M059J (cell line): ENCODE measurements around the gene PRRX2. TPM values are rescaled to one million over a fixed set of nuclear protein-coding genes. Genes with fewer than 3 reads are reported as not detected.
"Not testable (repeated sequence)": the region's sequence is repeated elsewhere in the genome, so short reads cannot be mapped to it uniquely, and the experiment has no call there.

ENCODE experiments used
- DNase-seq: peaks from one replicate; pipeline ENCODE4 v3.0.0-alpha.2; 2012; ENCODE audit warnings: low read depth
- total RNA-seq: library from RNA; depleted of rRNA; stranded (reverse); fragments of >200 nt; shearing (Covaris generic); gene quantifications from 2 replicates; pipeline ENCODE4 v1.2.3, GENCODE V29; 2014

Gene PRRX2
- total RNA-seq, 1 experiment from 2014 or later: 0.17 TPM

- not testable (repeated sequence) for DNase-seq
Observed at GRCh38 chr9:129636343-129636742, 29.1 kb upstream of the PRRX2 start.

DNA sequence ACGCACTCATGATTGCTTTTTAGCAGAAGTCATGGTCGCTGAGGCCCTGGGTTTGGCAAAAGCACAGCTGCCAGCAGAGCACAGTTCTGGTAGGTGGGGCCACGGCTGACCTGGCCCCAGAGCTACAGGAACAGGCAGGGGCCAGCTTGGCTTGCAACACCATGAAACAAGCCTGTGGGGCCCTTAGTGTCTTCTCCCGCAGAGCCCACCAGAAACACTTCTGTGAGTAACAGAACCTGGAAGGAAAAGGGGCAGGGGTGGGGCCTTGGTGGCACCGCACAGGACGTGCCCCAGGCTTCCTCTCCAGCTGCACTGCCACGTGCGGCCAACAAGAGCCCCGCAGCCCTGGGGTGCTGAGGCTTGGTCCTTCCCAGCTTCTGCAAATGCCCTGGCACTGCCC, 28.3 kb upstream of the PRRX2 start:
- no peak for DNase-seq

DNA sequence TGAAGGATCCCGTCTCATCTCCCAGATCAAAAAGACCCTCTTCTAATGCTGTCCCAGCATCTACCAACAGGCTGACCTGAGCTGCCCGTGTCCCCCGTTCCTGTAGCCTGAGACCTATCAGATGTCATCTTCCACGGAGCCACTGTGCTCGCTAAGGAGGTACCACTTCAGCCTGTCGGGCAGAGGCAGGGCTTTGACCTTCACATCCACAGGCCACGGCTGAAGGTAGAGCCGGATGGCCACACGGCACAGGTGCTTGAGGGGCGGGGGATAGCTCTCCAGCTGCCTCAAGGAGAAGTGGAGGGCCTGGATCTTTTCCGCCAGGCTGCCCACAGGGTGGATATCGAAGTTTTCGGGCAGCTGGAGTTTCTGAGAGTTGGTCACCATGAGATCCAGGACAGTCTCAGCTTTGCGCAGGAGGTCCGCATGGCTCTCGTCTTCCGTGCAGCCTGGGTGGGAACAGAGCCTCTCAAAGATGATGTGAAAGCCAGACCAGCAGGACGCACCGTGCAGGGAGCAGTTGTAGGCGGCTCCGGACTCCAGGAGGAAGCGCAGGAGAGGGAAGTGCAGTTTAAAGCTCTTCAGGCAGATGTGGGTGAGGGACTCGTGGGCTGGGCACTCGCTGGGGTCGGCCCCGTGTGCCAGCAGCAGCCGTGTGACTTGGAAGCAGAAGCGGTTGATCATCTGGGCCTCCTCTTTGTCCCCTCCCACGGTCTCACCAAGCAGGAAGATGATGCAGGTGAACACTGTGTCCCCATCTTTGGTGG, 27.6 kb upstream of the PRRX2 start:
- DNase-seq: no peak

- no peak for DNase-seq
Observed at GRCh38 chr9:129639034-129639630, 26.3 kb upstream of the PRRX2 start.

DNA sequence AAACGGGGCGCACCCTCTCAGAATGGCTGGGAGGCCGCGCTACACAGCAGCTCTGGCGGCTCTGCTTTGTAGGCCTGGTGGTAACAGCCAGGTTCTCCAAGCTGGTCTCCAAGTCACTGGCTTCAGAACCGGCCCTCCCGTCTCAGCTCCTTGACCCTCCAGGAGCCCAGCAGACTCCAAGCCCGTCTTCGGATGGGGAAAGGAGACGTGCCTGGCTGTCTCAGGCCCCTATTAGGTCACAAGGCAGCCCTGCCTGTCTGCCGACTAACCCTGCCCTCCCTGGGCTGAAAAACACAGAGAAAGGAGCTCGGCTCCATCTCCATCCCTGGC, 25.7 kb upstream of the PRRX2 start:
- no peak for DNase-seq

DNA sequence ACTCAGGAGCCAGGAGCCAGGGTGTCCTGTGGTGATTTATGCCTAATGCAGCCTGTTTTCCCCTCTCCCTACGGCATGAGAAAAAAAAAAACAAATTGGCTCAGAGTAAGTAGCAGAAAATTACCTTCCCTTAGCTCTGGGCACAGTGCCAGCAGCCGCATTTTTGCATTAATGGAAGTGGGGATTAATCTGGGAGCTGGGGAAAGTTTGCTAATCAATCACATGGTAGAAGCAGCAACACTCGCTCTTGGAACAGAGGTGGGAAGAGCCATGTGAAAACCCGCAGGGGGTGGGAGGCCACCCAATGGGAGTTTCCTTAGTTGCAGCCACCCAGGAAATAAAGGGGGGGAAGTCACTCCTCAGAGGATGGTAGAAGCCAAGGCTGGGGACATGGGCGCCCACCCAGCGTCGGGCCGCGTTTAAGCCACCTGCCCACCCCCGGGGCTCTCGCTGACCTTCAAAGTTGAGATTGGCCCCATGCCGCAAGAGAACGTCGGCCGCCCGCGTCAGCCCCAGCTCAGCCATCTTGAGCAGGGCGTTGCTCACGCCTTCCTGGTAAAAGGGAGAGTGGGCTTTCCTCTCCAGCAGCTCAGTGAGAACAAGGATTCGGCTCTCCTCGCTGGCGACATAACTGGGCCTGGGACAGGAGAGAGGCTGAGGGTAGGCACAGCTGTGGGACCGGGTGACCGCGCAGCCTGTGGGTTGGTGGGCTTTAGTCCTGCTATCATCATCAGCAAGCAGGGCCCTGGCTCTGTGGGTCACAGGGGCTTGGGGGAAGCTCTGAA, 25.2 kb upstream of the PRRX2 start:
- peak; percentile 62 for DNase-seq

- DNase-seq: no peak
Observed at GRCh38 chr9:129640871-129641749, 24.3 kb upstream of the PRRX2 start.

GRCh38 chr9:129641750-129642585, 23.5 kb upstream of the PRRX2 start, which contains the start of gene ASB6:
ASB6 (minus strand) TSS chr9:129642151; CDS start chr9:129641999, 152 bp downstream.
- DNase-seq: peak; percentile 95

- DNase-seq: no peak
Observed at GRCh38 chr9:129643706-129644105, 21.7 kb upstream of the PRRX2 start.

- no peak for DNase-seq
Observed at GRCh38 chr9:129644365-129644764, 21.1 kb upstream of the PRRX2 start.

GRCh38 chr9:129644902-129645301, 20.5 kb upstream of the PRRX2 start:
- DNase-seq: no peak

DNA sequence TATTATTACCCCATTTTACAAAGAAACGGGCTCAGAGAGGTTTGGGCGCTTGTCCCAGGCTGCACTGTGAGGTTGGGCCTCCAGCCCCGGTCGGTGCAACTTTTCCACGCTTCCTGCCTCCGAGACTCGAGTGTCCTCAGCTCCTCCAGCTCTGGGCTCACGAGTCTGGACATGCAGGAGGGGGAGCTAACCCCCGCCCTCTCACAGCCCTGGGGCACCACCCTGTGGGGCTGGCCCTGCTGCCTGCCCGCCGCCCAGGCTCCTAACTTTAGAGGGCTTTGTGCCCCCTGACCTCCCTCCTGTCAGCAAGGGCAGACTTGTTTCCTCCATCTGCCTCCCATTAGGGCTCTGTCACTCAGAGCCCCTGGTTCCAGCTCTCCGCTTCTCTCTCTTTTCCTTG, 19.2 kb upstream of the PRRX2 start:
- DNase-seq: no peak

- DNase-seq: no peak
Observed at GRCh38 chr9:129646654-129647053, 18.8 kb upstream of the PRRX2 start.

- no peak for DNase-seq
Observed at GRCh38 chr9:129647635-129648034, 17.8 kb upstream of the PRRX2 start.

GRCh38 chr9:129648092-129648763, 17.2 kb upstream of the PRRX2 start:
- peak; percentile 38 for DNase-seq

- no peak for DNase-seq
Observed at GRCh38 chr9:129648764-129649115, 16.7 kb upstream of the PRRX2 start.

- no peak for DNase-seq
Observed at GRCh38 chr9:129649726-129650679, 15.4 kb upstream of the PRRX2 start.

GRCh38 chr9:129650680-129651235, 14.7 kb upstream of the PRRX2 start:
- DNase-seq: no peak
